OCI-M2 (cell line): ENCODE data around the gene PRICKLE2.

ENCODE experiments used
- DNase-seq: peaks from one replicate; lab custom pipeline; 2025; ENCODE audit not compliant: unreplicated experiment; lab: John Stamatoyannopoulos, UW

Gene PRICKLE2

DNA sequence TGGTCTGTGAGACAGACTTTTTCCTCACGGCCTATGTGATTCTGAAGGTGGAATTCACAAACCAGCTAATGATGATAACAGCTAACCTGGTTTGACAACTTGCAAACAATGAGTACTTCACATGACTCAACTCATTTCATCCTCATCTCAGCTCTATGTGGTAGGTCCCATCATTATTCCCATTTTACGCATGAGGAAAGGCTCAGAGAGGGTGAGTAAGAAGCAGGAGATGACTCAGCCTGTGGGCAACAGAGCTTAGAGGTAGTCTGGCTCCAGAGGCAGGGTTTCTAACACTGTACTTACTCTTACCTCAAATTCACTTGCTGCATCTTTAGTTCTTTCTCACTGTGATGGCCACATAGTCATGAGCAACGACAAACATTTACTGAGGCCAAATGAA, 176.1 kb downstream of the PRICKLE2 start:
- DNase-seq: no peak

GRCh38 chr3:64048631-64049061, 176.6 kb downstream of the PRICKLE2 start:
- no peak for DNase-seq

DNA sequence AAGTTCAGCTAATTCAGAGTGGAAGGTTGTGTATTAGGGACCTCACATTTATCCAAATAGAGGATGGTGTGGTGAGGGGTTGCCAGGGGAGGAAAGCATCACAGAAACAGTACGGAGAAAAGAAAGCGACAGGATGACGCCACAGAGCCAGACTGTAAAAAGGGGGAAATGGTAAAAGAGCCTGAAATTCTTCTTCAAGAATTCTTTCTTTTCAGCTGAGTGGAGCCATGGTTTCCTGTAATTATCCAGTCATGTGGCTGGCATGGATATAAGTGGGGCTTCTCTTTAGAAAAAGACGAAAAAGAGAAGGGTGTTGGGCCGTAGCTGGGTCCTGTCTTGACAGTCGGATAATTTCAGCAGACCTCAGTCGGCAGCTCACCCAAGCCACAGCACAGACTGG, 177.5 kb downstream of the PRICKLE2 start:
- DNase-seq: no peak

- DNase-seq: no peak
These were observed 178.2 kb downstream of the PRICKLE2 start for GRCh38 chr3:64046996-64047594.

GRCh38 chr3:64046592-64046991, 178.7 kb downstream of the PRICKLE2 start:
- DNase-seq: no peak

GRCh38 chr3:64042952-64043351, 182.3 kb downstream of the PRICKLE2 start:
- DNase-seq: no peak
